HG02642 (cell line): Measurements from ENCODE around the gene ZGPAT.
A peak's percentile ranks its signal among the peaks of the same experiment; 100 is the strongest.
"Not testable (repeated sequence)": the region's sequence is repeated elsewhere in the genome, so short reads cannot be mapped to it uniquely, and the experiment has no call there.

ENCODE experiments used
- ATAC-seq: cut with Tn5 transposase; IDR thresholded peaks from one replicate; pipeline ENCODE4 v1.9.1; 2021; ENCODE audit warnings: mild to moderate bottlenecking; ENCODE audit not compliant: unreplicated experiment, poor library complexity

ZGPAT gene

DNA sequence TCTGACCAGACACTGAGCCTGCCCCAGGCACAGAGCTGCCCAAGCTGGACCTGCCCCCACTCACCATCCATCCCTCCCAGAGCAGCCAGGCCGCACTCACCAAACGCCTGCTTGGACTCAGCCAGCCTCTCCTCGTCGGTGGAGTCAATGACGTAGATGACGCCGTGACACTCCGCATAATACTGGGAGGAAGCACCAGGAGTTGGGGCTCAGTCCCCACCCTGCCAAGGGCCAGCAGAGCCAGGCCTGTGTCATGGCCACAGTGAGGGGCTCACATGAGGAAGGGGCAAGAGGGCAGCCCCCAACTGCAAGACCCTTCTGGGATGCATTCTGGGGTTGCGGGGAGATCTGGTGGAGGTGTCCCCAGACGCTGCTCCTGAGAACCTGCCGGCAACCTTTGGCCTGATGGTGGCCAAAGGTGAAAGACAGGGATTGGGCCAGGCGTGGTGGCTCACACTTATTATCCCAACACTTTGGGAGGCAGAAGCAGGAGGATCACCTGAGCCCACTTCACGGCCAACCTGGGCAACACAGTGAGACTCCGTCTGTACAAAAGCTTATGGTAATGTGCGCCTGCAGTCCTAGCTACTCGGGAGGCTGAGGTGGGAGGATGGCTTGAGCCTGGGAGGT, 5.7 kb upstream of the ZGPAT start:
- no peak for ATAC-seq

DNA sequence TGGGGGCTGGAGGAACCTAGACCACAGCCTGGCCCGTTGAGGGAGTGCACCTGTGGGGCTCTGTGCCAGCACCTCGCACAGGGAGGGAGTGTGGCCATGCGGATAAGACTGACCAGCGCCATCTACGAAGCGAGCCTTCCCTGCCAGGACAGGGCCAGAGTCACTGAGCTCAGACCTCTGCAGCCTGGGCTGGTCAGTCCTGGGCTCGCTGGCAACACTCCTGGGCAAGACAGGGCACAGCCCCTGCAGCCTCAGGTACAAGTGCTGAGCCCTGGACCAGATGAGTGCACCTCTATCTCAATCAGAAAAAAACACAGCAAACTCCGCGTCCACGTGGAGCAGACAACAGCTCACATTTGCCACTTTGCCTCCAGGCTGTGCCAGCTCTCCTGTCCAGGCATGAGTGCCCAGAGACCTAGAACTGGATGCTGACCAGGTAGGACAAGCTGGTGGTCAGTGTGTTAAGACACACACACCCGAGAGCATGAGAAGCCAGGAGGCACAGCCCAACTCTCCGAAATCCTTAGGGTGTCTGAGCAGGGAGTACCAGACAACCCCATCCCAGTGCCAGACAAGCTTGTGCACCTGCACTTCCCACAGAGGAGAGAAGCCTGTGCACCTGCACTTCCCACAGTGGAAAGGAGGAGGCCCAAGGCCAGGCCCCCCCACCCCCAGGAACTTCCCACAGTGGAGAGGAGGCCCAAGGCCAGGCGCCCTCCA, 4.9 kb upstream of the ZGPAT start:
- ATAC-seq: no peak

DNA sequence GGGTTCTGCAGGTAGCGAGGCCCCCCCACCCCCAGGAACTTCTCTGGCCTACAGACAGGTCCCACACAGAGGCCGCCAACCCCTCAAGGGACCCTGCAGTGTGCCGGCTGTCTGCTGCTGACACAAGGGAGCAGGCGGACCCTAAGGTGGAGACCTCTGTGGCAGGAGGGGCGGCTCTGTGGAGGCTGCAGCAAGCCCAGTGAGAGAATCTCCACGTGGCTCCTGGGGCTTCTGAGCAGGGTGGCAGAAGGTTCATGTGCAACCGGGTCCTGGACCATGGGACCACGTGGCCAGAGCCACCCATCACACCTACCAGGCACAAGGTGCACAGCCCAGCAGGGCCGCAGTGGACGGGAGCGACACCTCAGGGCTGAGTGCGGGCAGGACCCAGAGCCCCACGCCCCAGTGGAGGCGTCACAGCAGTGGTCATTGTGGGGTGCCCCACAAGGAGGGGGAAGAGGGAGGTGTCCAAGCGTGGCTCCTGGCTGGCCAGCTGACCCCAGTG, 4.3 kb upstream of the ZGPAT start:
- ATAC-seq: no peak

DNA sequence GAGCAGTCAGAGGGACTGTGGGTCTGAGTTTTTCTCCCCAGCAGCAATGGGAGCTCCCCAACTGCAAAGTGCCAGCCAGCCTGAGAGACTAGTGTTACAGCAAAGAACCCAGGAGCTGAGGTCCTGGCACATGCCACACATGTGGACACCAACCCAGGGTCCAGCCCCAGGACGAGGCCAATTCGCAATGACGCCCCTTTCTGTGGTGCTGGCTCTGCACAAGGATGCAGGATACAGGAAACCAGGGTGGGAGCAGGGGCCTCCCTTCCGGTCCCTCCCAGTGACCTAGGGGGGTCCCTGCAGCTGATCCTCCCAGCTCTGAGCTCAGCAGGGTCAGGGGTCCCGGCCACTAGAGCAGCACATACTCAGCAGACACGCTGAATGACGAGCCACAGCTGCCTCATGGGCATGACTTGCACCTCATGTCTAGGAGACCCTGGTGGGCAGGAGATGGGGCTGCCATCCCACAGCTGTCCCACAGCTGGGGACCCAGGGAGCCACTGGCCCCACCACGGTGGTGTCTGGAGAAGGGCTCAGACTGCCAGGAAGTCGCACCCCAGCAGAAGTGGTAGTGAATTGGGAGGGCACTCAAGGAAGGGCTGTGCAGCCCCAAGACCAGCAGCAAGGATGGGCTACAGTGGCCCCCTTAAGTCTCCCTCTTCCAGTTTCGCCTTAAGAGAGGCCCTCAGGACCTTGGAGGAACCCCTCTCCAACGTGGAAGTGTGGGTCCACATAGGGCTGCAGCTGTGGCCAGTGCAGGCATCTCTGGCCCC, 3.7 kb upstream of the ZGPAT start:
- no peak for ATAC-seq

DNA sequence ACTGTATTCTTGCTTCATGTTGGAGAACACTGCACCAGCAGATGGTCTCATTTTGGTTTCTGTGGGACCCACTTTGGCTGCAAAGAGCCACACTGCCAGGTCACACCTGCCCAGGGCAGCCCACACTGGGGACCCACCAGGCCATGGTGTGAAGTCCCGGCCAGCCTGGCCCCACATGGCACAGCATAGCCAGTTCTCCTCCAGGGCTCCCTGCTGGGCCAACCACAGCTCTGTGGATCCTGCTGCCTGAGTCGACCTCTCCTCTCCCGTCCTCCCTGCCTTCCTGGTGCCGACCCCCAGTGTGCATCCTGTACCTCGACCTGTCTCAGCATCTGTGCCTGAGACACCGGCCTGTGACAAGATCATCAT, 3.1 kb upstream of the ZGPAT start:
- ATAC-seq: no peak

DNA sequence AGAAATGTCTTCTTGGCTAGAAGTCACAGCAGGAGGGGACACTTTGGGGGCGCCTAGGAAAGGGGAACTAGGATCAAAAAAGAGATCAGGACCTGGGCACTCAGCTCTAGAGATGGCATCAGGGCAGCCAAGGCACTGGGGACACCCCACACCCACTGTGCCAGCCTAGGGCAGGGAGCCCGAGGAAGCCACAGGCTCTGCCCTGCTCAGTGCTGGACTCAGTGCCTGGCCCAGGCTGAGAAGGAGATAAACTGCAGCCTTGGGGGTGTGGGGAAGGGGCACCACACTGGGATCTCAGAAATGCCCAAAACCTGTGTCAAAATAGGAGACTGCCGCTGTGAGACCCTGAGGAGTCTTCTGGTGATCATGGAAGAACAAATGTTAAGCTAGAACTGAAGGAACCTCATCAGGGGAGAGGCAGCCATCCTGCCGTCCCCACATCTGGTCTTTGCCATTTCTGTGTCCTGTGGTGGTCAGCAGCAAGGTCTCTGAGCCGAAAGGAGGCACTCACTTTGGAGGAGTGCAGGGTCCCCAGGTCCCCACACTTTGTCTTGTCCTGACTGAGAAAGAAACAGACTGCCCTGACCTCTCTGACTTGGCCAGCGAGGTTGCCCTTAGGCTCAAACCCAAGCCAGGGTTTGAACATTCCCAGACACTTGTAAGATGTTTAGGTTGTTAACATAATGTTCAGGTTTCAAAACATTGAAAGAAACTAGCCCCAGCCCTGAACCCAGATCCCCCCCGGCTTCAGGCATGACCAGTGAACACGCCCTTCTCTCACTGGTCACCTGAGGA, 2.4 kb upstream of the ZGPAT start:
- ATAC-seq: no peak

DNA sequence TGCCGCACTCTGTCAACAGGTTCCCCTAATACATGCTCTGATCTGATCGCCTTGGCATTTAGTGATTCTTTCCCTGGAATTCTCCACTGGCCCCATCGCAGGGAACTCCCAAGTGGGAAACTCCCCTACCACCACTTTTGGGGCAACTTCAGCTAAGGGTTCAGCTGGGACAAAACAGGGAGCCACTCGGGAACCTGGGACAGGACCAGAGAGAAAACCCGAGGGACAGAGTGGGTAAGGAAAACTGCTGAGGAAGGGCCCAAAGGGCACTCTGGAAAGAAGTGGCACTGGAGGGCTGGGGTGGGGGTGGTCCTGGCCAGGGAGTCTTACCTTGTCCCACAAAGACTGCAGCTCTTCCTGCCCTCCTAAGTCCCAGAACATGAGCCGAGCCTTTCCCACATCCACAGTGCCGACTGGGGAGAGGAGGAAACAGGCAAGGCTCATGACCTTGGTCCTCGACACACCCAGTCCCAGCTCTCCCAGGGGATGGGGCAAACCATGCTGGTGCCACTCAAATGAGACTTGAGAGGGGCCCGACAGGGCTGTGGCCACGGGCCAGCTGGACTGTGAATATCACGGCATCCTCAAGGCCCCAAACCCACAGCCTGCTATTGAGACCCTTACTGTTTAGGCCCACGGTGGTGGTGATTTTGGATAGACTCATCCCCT, 1.7 kb upstream of the ZGPAT start:
- ATAC-seq: no peak

DNA sequence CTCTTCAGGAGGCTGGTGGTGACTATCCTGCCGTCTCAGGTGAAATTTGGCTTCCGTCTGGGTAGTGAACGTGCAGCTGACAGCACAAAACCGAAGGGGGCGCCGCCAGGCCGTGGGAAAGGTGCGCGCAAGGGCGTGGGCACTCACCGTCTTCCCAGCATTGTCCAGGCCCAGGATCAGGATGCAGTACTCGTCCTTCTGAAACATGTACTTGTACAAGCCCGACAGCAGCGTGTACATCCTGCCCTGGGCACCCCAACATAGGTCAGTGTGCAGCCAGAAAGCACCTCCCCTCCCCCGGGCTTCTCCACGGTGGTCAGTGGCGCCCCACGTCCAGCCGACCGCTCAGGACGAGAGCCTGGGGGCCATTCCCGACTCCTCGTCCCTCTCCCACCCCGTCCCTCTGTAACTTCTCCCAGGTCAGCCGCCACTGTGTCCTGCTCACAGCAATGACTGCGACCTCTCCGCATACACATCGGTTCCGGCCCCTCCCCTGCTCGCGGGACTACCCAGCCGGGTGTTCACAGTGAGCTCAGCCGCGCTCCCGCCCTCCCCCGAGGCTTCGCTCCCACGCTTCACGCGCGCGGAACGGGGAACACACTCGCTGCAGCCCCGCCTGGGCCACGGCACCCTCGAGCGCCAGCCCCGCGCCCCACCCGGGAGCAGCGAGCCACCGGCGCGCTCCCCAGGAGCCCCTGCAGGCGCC, 834 bp upstream of the ZGPAT start:
- peak; percentile 24 for ATAC-seq

DNA sequence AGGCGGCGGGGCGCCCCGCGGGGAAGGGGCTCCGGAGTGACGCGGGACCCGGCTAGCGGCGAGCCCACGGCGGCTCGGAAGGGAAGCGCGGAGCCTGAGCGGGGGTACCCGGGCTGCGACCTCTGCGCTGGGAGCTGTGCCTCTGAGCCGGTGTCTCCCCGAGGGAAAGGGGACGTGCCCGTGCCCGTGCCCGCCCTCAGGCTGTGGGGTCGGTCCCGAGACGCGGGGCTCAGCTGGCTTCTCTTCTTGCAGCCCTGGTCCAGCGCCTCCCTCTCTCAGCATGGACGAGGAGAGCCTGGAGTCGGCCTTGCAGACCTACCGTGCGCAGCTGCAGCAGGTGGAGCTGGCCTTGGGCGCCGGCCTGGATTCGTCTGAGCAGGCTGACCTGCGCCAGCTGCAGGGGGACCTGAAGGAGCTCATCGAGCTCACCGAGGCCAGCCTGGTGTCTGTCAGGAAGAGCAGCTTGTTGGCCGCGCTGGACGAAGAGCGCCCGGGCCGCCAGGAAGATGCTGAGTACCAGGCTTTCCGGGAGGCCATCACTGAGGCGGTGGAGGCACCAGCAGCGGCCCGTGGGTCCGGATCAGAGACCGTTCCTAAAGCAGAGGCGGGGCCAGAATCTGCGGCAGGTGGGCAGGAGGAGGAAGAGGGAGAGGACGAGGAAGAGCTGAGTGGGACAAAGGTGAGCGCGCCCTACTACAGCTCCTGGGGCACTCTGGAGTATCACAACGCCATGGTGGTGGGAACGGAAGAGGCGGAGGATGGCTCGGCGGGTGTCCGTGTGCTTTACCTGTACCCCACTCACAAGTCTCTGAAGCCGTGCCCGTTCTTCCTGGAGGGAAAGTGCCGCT, 686 bp downstream of the ZGPAT start:
- ATAC-seq: peak; percentile 16

DNA sequence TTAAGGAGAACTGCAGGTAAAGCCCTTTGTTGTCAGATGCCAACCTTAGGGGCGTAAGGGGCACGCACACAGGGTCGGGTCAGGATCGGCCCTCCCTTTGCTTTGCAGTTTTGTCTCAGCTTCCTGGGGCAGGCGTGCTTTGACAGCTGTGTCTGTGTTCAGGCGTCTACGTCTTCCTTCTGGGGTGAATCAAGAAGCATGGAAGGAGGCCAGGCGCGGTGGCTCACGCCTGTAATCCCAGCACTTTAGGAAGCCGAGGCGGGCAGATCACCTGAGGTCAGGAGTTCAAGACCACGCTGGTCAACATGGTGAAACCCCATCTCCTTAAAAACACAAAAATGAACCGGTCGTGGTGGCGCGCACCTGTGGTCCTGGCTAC, 1.3 kb downstream of the ZGPAT start:
- ATAC-seq: no peak

DNA sequence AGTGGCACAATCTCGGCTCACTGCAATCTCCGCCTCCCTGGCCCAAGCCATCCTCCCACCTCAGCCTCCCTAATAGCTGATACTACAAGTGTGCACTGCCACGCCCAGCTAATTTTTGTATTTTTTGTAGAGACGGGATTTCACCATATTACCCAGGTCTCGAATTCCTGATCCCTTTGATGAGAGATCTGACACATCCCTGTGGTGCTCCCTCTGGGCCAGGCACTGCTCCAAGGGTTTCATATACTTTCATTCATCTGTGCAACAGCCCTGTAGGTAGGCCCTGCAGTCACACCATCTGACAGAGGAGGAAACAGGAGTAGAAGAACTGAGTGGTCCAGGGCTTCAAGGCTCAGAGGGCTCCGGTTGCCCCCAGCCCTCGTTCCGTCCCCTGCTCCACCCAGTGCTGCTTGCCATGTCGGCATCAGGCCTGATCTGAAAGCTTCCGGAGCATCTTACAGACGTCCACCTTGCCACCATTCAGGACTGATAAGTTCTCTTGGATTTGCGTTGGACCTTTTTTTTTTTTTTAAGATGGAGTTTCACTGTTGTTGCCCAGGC, 3.3 kb downstream of the ZGPAT start:
- no peak for ATAC-seq

DNA sequence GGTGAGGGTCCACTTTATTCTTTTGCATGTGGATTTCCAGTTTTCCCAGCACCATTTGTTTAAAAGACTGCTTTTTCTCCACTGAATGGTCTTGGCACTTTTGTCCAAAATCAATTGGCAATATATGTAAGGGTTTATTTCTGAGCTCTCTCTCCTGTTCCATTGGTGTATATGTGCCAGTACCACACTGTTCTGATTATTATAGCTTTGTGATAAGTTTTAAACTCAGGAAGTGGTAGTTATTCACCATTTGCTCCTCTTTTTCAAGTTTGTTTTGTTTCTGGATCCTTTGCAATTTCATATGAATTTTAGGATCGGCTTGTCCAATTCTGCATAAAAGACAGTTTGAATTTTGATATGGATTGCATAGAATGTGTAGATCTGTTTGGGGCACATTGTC, 4.4 kb downstream of the ZGPAT start:
- no peak for ATAC-seq

DNA sequence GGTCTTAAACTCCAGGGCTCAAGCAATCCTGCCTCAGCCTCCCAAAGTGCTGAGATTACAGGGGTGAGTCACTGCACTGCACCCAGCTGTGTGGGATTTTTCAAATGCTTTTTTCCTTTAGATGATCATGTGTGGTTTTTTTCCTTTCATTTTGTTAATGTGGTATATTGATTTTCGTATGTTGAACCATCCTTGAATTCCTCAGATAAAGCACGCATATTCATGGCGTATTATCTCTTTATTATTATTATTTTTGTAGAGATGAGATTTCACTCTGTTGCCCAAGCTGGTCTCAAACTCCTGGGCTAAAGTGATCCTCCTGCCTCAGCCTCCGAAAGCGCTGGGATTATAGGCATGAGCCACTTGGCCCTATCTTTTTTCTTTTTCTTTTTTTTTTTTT, 7.0 kb downstream of the ZGPAT start:
- ATAC-seq: no peak

DNA sequence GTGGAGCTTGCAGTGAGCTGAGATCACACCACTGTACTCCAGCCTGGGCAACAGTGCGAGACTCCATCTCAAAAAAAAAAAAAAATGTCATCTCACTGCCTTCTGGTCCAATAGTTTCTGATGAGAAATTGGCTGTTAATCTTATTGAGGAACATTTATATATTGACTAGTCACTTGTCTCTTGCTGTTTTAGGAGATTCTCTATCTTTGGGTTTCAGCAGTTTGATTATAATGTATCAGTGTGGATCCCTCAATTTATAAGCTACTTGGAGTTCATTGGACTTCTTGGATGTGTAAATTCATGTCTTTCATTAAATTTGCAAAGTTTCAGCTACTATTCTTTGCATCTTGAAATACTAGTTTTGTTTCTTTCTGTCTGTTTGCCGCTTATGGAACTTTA, 11.2 kb downstream of the ZGPAT start:
- no peak for ATAC-seq

DNA sequence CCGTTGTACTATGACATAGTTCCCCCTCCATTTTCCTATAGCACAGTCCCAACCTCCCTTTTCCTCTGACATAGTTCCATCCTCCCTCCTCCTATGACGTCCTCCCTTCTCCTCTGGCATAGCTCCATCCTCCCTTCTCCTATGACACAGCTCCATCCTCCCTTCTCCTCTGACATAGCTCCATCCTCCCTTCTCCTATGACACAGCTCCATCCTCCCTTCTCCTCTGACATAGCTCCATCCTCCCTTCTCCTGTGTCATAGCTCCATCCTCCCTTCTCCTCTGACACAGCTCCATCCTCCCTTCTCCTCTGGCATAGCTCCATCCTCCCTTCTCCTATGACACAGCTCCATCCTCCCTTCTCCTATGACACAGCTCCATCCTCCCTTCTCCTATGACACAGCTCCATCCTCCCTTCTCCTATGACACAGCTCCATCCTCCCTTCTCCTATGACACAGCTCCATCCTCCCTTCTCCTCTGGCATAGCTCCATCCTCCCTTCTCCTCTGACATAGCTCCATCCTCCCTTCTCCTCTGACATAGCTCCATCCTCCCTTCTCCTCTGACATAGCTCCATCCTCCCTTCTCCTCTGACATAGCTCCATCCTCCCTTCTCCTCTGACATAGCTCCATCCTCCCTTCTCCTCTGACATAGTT, 15.3 kb downstream of the ZGPAT start:
- ATAC-seq: not testable (repeated sequence)

DNA sequence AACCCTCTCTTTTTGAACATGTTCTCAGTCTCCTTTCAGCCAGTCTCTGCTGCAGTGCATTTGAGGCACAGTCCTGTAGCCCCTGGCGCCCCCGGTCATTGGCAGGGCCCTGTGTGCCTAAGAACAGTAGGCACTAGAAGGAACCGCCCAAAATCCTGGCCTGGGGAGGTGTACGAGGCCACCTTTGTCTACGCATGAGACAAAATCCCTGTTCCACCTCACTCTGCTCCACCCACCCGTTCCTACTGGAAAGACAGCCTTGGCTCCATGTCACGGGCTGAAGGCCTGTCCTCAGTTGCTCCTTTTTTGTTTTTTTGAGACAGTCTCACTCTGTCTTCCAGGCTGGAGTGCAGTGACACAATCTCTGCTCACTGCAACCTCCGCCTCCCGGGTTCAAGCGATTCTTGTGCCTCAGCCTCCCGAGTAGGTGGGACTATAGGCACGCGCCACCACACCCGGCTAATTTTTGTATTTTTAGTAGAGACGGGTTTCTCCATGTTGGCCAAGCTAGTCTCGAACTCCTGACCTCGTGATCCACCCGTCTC, 22.4 kb downstream of the ZGPAT start:
- not testable (repeated sequence) for ATAC-seq

DNA sequence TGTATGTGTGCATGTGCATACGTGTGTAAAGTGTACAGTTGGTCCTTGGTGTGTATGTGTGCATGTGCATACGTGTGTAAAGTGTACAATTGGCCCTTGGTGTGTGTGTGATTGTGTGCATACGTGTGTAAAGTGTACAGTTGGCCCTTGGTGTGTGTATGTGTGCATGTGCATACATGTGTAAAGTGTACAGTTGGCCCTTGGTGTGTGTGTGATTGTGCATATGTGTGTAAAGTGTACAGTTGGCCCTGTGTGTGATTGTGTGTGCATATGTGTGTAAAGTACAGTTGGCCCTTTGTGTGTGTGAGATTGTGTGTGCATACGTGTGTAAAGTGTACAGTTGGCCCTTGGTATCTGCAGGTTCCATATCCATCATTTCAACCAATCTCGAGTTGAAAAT, 23.6 kb downstream of the ZGPAT start:
- no peak for ATAC-seq
